ENCODE data around the gene PCSK2. TPM values are rescaled to one million over a fixed set of nuclear protein-coding genes. Genes with fewer than 3 reads are reported as not detected.

PCSK2 gene
- total and polyA plus RNA-seq, 2 donors (not counting 3 experiments of a cell fraction or from before 2014, with no cell fraction given), result not detected

- H3K4me1 ChIP-seq (ENCODE audit: control insufficient read depth, extremely low read depth, insufficient read depth, low read length), result peaks cover 13% of the 10 kb centered on the region
- no peaks in the 10 kb centered on the region for H3K9me3 ChIP-seq (replicated peaks; ENCODE audit: control insufficient read depth, insufficient read depth, low read length)
- POLR2A ChIA-PET, result no interaction called here
- no peaks in the 10 kb centered on the region for H3K36me3 ChIP-seq (ENCODE audit: control insufficient read depth in 2 of 2, extremely low read depth in 1 of 2, insufficient read depth in 2 of 2, low read length in 2 of 2)
- DNase-seq (ENCODE audit: low read depth, low spot score) (no peak), FAIRE-seq (no peak)
- intact Hi-C loops (cut with micrococcal nuclease), result loop anchor here (2.0 to 5.0 kb wide), 2 partner anchors 67 to 774 kb away; partner anchors contain the start of gene DSTN
- TF ChIP-seq MYC (IDR thresholded peaks at IDR 0.05; ENCODE audit: low read depth, low read length), result no peak
- TF ChIP-seq, protein P1, sequence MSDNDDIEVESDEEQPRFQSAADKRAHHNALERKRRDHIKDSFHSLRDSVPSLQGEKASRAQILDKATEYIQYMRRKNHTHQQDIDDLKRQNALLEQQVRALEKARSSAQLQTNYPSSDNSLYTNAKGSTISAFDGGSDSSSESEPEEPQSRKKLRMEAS (IDR thresholded peaks at IDR 0.05; ENCODE audit: insufficient read depth, insufficient read length), result no peak
- TF ChIP-seq, protein P2, sequence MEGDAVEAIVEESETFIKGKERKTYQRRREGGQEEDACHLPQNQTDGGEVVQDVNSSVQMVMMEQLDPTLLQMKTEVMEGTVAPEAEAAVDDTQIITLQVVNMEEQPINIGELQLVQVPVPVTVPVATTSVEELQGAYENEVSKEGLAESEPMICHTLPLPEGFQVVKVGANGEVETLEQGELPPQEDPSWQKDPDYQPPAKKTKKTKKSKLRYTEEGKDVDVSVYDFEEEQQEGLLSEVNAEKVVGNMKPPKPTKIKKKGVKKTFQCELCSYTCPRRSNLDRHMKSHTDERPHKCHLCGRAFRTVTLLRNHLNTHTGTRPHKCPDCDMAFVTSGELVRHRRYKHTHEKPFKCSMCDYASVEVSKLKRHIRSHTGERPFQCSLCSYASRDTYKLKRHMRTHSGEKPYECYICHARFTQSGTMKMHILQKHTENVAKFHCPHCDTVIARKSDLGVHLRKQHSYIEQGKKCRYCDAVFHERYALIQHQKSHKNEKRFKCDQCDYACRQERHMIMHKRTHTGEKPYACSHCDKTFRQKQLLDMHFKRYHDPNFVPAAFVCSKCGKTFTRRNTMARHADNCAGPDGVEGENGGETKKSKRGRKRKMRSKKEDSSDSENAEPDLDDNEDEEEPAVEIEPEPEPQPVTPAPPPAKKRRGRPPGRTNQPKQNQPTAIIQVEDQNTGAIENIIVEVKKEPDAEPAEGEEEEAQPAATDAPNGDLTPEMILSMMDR (IDR thresholded peaks at IDR 0.05; ENCODE audit: extremely low read depth in 1 of 2, insufficient read depth in 1 of 2, low read depth in 1 of 2, low read length in 2 of 2), result no peak
- H3K9me1 ChIP-seq (replicated peaks; ENCODE audit: control insufficient read depth, extremely low read depth, insufficient read depth, low read length), result no peaks in the 10 kb centered on the region
- H3K9ac ChIP-seq (replicated peaks; ENCODE audit: extremely low read depth, insufficient read depth, low read length), result no peak overlapping the region
- H3K27ac ChIP-seq (ENCODE audit: insufficient read depth, low read depth, low read length), result no peak overlapping the region
- no peak overlapping the region for H2AFZ ChIP-seq (ENCODE audit: low read depth, low read length)
- H3K4me2 ChIP-seq (ENCODE audit: insufficient read depth, low read length), result no peak overlapping the region
- H3K27me3 ChIP-seq (ENCODE audit: control insufficient read depth in 2 of 2, insufficient read depth in 2 of 2, low read length in 2 of 2), result no peaks in the 10 kb centered on the region
- no peaks in the 10 kb centered on the region for H4K20me1 ChIP-seq (replicated peaks; ENCODE audit: control insufficient read depth, extremely low read depth, insufficient read depth, low read length)
- no TSS peak for BruUV-seq (replicated peaks)
- dilution Hi-C loops (cut with MboI; ENCODE audit: extremely low pct_ligation_motif_present, low sequenced_read_pairs), result no loop called here
- CTCF ChIA-PET, result interaction anchor here (0.6 to 3.6 kb wide), 12 partner anchors 10 to 493 kb away, joined by 3 to 58 read pairs (median 10); partner anchors contain the start of gene BFSP1
- no peak overlapping the region for H3K4me3 ChIP-seq (replicated peaks in 1 of 3; ENCODE audit: insufficient read depth in 1 of 3, low read depth in 1 of 3, low read length in 3 of 3)
- H3K79me2 ChIP-seq (ENCODE audit: control insufficient read depth, insufficient read depth, low read length), result no peaks in the 10 kb centered on the region
These were observed 276.6 kb downstream of the PCSK2 start for GRCh38 chr20:17503301-17504065.

All from endothelial cell of umbilical vein (primary cell).